Ishikawa (cell line): ENCODE results near the gene ERMN.
A peak's percentile ranks its signal among the peaks of the same experiment; 100 is the strongest.

Experiments used
- CEBPB ChIP-seq: IDR thresholded peaks from 2 replicates; pipeline ENCODE4 v1.6.1; 2012
- CREB1 ChIP-seq: IDR thresholded peaks from 2 replicates; pipeline ENCODE4 v1.6.1; 2012; ENCODE audit warnings: low read depth
- EGR1 ChIP-seq: IDR thresholded peaks from 2 replicates; pipeline ENCODE4 v1.6.1; 2012
- EP300 ChIP-seq: IDR thresholded peaks from 2 replicates; pipeline ENCODE4 v1.6.1; 2012; ENCODE audit warnings: borderline replicate concordance
- FOXM1 ChIP-seq: IDR thresholded peaks from 2 replicates; pipeline ENCODE4 v1.6.1; 2012; ENCODE audit warnings: low read depth, borderline replicate concordance
- MAX ChIP-seq: IDR thresholded peaks from 2 replicates; pipeline ENCODE4 v1.6.1; 2012
- NFIC ChIP-seq: IDR thresholded peaks from 2 replicates; pipeline ENCODE4 v1.6.1; 2012
- RAD21 ChIP-seq: IDR thresholded peaks from 2 replicates; pipeline ENCODE4 v1.6.1; 2012; ENCODE audit warnings: low read depth
- REST ChIP-seq: IDR thresholded peaks from 2 replicates; pipeline ENCODE4 v1.6.1; 2012; ENCODE audit warnings: low read depth, mild to moderate bottlenecking
- TAF1 ChIP-seq: IDR thresholded peaks from 2 replicates; pipeline ENCODE4 v1.6.1; 2012; ENCODE audit warnings: low read depth, mild to moderate bottlenecking
- TCF12 ChIP-seq: IDR thresholded peaks from 2 replicates; pipeline ENCODE4 v1.6.1; 2012; ENCODE audit warnings: low read depth
- TEAD4 ChIP-seq: IDR thresholded peaks from 2 replicates; pipeline ENCODE4 v1.6.1; 2012
- USF1 ChIP-seq: IDR thresholded peaks from 2 replicates; pipeline ENCODE4 v1.6.1; 2012
- YY1 ChIP-seq: IDR thresholded peaks from 2 replicates; pipeline ENCODE4 v1.6.1; 2012; ENCODE audit warnings: low read depth
- ZBTB7A ChIP-seq: IDR thresholded peaks from 2 replicates; pipeline ENCODE4 v1.6.1; 2012; ENCODE audit warnings: low read depth

ERMN gene

GRCh38 chr2:157305723-157306110, 19.9 kb downstream of the ERMN start:
- no peak for TF ChIP-seq CEBPB
- TF ChIP-seq NFIC: no peak
- no peak for TF ChIP-seq TCF12
- no peak for TF ChIP-seq EP300
- no peak for TF ChIP-seq RAD21
- TF ChIP-seq TEAD4: no peak
- no peak for TF ChIP-seq TAF1
- no peak for TF ChIP-seq CREB1
- TF ChIP-seq ZBTB7A: no peak
- TF ChIP-seq FOXM1: no peak
- no peak for TF ChIP-seq MAX
- no peak for TF ChIP-seq REST
- TF ChIP-seq YY1: no peak

- TF ChIP-seq RAD21 (no peak), MAX (no peak), NFIC (no peak), FOXM1 (no peak), CEBPB (no peak), EGR1 (no peak), YY1 (no peak), TEAD4 (no peak), TAF1 (no peak), ZBTB7A (no peak), TCF12 (no peak), CREB1 (no peak), REST (no peak)
Observed at GRCh38 chr2:157304811-157305722, 20.6 kb downstream of the ERMN start.

- TF ChIP-seq EGR1 (no peak), REST (no peak), CREB1 (no peak)
Observed at GRCh38 chr2:157303612-157304011, 22.0 kb downstream of the ERMN start.

- TF ChIP-seq RAD21: peak; percentile 75
- TF ChIP-seq NFIC: no peak
Observed at GRCh38 chr2:157302492-157303099, 23.0 kb downstream of the ERMN start.

- TF ChIP-seq RAD21 (no peak), TAF1 (no peak), TCF12 (no peak), YY1 (no peak), ZBTB7A (no peak), CEBPB (no peak), EP300 (no peak), MAX (no peak), CREB1 (no peak), REST (no peak), NFIC (no peak), FOXM1 (no peak), TEAD4 (no peak), EGR1 (no peak), USF1 (no peak)
Observed at GRCh38 chr2:157301307-157301706, 24.3 kb downstream of the ERMN start.
